Suppressor macrophage treated with lipopolysaccharide for 1 hour (primary cell): Measurements from ENCODE around the gene GON7.
"Not testable (repeated sequence)": the region's sequence is repeated elsewhere in the genome, so short reads cannot be mapped to it uniquely, and the experiment has no call there.

Experiments used
- DNase-seq, 3 donors: peaks; one replicate each; pipeline ENCODE4 v3.0.0-alpha.2; 2020 to 2022

GON7 gene

DNA sequence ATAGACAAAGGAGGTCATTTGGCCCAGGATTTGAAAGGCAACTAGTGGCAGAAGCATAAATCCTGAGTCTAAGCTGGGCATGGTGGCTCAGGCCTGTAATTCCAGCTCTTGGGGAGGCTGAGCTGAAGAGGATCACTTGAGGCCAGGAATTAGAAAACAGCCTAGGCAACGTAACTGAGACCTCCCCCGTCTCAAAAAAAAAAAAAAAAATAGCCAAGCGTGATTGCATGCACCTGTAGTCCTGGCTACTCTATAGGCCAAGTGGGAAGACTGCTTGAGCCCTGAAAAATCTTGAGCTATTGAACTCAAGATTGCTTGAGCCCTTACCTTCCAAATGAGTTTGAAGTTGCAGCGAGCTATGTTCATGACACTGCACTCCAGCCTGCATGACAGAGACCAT lies 7.8 kb downstream of the GON7 start:
- DNase-seq: no peak

GRCh38 chr14:93195316-93195999 lies 11.4 kb downstream of the GON7 start:
- DNase-seq: no peak

- no peak for DNase-seq
Observed at GRCh38 chr14:93186956-93187355, 19.9 kb downstream of the GON7 start.

GRCh38 chr14:93186466-93186865 lies 20.4 kb downstream of the GON7 start:
- DNase-seq: peak; percentile 86 to 95 (median 94)

GRCh38 chr14:93185349-93185720 lies 21.5 kb downstream of the GON7 start:
- DNase-seq: peak in 2 of 3 donors; percentile 45 to 50

DNA sequence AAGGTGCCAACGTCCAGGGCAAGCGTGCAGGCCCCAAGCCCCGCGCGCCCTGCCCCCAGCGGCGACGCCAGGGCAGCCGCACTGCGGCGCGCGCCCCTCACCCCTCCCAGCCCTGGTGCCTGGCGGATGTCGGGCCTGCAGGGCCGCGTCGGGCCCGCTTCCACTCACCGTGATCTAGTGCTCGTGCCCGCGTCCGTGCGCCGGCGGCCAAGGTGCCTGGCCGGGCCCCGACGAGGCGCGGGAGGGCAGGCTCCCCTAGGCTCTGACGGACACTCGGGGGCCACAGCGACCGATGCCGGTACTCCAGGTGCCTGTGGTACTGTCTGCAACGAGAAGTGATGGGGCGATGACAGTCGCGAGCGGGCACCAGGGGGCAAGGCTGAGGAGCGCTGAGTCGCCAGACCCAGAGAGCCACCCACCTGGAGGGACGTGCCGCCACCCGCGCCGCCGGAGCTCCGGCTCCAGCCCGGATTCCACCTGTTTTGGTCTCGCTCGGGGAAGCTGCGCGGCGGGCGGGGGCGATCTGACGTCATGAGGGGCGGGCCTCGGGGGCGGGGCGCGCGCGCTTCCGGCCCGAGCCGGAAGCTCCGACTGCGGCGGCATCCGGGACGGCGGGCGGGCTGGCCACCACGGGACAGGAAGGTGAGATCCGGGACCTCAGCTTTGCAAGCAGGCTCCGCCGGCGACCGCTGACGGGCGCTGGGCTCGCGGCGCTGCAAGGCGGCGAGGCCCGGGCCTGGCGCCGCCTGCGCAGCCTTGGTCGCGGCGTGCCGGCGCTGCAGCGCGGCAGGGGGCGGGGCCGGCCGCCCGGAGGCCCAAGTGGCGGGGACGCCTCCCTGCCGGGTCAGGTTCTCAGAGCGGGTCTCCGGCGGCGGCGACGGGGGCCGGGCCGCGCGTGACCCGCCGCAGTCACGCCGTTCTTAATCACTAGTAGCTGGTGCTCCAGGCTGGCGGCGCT lies 22.2 kb downstream of the GON7 start, which contains the start of the genes LYSET and MOAP1:
LYSET (plus strand) TSS at position 927 of the 958 bp plus-strand sequence. CDS start 89 bp downstream, outside the sequence.
MOAP1 (minus strand) TSS at position 507 of the 958 bp plus-strand sequence. CDS start 655 bp downstream, outside the sequence.
- peak; percentile 92 to 96 (median 94) for DNase-seq

- no peak for DNase-seq
Observed at GRCh38 chr14:93183596-93184317, 23.1 kb downstream of the GON7 start.

DNA sequence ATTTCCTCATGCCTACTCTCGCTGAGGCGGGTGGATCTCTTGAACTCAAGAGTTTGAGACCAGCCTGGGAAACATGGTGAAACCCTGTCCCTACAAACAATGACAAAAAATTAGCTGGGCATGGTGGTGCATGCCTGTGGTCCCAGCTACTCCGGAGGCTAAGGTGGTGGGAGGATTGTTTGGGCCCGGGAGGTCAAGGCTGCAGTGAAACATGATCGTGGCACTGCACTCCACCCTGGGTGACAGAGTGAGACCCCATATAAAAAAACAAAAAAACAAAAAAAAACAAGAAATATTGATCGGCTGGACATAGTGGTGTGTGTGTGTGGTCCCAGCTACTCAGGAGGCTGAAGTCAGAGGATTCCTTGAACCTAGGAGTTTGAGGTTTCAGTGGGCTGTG lies 31.4 kb downstream of the GON7 start:
- DNase-seq: no peak

GRCh38 chr14:93174731-93175130 lies 32.1 kb downstream of the GON7 start:
- DNase-seq: not testable (repeated sequence)

GRCh38 chr14:93173943-93174395 lies 32.9 kb downstream of the GON7 start:
- no peak for DNase-seq

GRCh38 chr14:93171376-93171775 lies 35.5 kb downstream of the GON7 start:
- no peak for DNase-seq

DNA sequence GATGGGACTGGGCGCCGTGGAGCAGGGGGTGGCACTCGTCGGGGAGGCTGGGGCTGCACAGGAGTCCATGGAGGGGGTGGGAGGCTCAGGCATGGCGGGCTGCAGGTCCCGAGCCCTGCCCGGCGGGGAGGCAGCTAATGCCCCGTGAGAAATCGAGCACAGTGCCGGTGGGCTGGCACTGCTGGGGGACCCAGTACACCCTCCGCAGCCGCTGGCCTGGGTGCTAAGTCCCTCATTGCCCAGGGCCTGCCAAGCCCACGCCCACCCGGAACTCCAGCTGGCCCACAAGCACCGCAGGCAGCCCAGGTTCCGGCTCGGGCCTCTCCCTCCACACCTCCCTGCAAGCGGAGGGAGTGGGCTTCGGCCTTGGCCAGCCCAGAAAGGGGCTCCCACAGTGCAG lies 36.7 kb downstream of the GON7 start:
- DNase-seq: not testable (repeated sequence)

DNA sequence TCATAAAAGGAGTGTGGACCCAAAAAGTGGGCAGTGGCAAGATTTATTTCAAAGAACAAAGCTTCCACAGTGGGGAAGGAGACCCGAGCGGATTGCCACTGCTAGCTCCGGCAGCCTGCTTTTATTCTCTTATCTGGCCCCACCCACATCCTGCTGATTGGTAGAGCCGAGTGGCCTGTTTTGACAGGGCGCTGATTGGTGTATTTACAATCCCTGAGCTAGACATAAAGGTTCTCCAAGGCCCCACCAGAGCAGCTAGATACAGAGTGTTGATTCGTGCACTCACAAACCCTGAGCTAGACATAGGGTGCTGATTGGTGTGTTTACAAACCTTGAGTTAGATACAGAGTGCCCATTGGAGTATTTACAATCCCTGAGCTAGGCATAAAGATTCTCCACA lies 37.2 kb downstream of the GON7 start:
- not testable (repeated sequence) for DNase-seq

DNA sequence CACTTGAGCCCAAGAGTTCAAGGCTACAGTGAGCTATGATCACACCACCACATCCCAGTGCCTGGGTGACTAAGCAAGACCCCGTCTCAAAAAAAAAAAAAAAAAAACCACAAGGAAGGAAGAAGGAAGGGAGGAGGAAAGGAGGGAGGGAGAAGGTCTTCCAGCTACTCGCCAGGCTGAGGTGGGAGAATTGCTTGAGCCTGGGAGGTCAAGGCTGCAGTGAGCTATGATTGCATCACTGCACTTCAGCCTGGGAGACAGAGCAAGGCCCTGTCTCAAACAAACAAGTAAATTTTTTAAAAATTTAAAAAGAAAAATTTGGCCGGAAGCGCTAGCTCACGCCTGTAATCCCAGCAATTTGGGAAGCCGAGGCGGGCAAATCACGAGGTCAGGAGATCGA lies 38.3 kb downstream of the GON7 start:
- not testable (repeated sequence) for DNase-seq

- DNase-seq: not testable (repeated sequence)
Observed at GRCh38 chr14:93165271-93166265, 41.3 kb downstream of the GON7 start.

DNA sequence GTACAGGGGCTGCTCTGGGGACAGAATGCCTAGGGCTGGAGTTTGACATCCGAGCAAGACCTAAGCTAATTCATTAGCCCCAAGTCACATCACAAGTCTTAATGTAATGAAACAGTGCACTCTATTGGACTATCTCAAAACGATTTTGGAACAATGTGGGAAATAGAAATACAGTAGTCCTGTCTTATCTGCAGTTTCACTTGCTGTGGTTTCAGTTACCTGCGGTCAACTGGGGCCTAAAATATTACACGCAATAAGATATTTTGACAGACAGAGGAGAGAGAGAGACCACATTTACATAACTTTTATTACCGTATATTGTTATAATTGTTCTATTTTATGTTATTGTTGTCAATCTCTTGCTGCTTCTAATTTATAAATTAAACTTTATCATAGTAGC lies 43.3 kb downstream of the GON7 start:
- DNase-seq: peak in 1 of 3 donors; percentile 15

- DNase-seq: no peak
Observed at GRCh38 chr14:93161411-93161940, 45.4 kb downstream of the GON7 start.

DNA sequence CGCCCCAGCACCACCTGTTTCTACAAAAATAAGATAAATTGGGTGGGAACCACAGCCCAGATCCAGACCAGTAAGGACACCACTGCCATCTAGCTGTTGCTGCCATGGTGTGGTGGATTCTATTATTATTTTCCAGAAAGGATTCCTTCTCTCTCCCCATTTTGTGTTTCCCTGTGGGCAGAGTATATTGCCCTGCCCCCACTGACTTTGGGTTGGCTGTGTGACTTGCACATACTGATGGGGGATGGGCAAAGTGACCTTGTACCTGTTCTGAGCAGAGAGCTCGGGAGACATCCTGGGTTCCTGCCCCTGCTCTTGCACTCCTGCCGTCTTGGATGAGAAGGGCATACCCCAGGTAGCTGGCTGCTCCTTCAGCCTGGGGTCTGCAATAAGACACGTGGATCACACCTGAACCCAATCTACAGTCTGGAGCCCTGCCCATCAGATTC lies 46.5 kb downstream of the GON7 start:
- peak in 2 of 3 donors; percentile 40 to 41 for DNase-seq

DNA sequence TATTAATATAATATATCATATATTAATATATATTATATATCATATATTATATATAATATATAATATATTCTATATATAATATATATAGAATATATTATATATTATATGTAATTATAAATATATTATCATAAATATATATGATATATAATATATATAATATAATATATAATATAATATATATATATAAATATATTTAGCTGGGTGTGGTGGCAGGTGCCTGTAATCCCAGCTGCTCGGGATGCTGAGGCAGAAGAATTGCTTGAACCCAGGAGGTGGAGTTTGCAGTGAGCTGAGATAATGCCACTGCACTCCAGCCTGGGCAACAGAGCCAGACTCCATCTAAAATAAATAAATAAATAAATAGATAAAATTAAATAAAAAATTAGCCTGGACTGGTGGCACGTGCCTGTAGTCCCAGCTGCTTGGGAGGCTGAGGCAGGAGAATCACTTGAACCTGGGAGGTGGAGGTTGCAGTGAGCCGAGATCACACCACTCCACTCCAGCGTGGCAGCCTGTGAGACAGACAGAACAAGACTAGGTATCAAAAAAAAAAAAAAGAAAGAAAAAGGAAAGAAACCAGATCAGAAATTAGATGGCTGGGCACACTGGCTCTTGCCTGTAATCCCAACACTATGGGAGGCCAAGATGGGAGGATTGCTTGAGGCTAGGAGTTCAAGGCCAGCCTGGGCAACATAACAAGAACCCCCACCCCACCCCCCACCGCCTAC lies 47.1 kb downstream of the GON7 start:
- not testable (repeated sequence) for DNase-seq

GRCh38 chr14:93158349-93158748 lies 48.5 kb downstream of the GON7 start:
- DNase-seq: not testable (repeated sequence)
